Measurements from ENCODE around the gene MAP2K7.

The MAP2K7 gene

GRCh38 chr19:7931221-7932061 is 27.8 kb downstream of the MAP2K7 start:
- Histone ChIP-seq H3K4me3 (ENCODE audit: low read depth in 1 of 2, low read length in 2 of 2) (no peak overlapping the region), H3K27me3 (ENCODE audit: low read depth, low read length) (no peaks in the 10 kb centered on the region), H3K27ac (ENCODE audit: low read length) (peak overlapping the region; percentile 51), H3K9me3 (ENCODE audit: control insufficient read depth in 1 of 2, low read length in 2 of 2) (no peaks in the 10 kb centered on the region), H3K4me1 (ENCODE audit: control insufficient read depth in 1 of 2, insufficient read depth in 2 of 2, low read length in 2 of 2) (peaks cover 0 to 48% of the 10 kb centered on the region in 2 donors), H3K36me3 (ENCODE audit: control insufficient read depth in 1 of 2, insufficient read depth in 2 of 2, low read length in 2 of 2) (peaks cover 17 to 53% of the 10 kb centered on the region in 2 donors)

- no peak overlapping the region for H3K4me3 ChIP-seq (ENCODE audit: low read depth in 1 of 2, low read length in 2 of 2)
- H3K9me3 ChIP-seq (ENCODE audit: control insufficient read depth in 1 of 2, low read length in 2 of 2), result no peaks in the 10 kb centered on the region
- H3K4me1 ChIP-seq (ENCODE audit: control insufficient read depth in 1 of 2, insufficient read depth in 2 of 2, low read length in 2 of 2), result peaks cover 0 to 39% of the 10 kb centered on the region in 2 donors
- no peaks in the 10 kb centered on the region for H3K27me3 ChIP-seq (ENCODE audit: low read depth, low read length)
- H3K27ac ChIP-seq (ENCODE audit: low read length), result no peak overlapping the region
- peaks cover 19 to 58% of the 10 kb centered on the region in 2 donors for H3K36me3 ChIP-seq (ENCODE audit: control insufficient read depth in 1 of 2, insufficient read depth in 2 of 2, low read length in 2 of 2)
These were observed 28.7 kb downstream of the MAP2K7 start for GRCh38 chr19:7932276-7932929.

- Histone ChIP-seq H3K4me3 (ENCODE audit: low read depth in 1 of 2, low read length in 2 of 2) (no peak overlapping the region), H3K27ac (ENCODE audit: low read length) (no peak overlapping the region), H3K27me3 (ENCODE audit: low read depth, low read length) (no peaks in the 10 kb centered on the region), H3K4me1 (ENCODE audit: control insufficient read depth in 1 of 2, insufficient read depth in 2 of 2, low read length in 2 of 2) (peaks cover 0 to 34% of the 10 kb centered on the region in 2 donors), H3K9me3 (ENCODE audit: control insufficient read depth in 1 of 2, low read length in 2 of 2) (no peaks in the 10 kb centered on the region), H3K36me3 (ENCODE audit: control insufficient read depth in 1 of 2, insufficient read depth in 2 of 2, low read length in 2 of 2) (peaks cover 20 to 63% of the 10 kb centered on the region in 2 donors)
These were observed 29.2 kb downstream of the MAP2K7 start for GRCh38 chr19:7932930-7933300.

- no peak overlapping the region for H3K27ac ChIP-seq (ENCODE audit: low read length)
- no peaks in the 10 kb centered on the region for H3K9me3 ChIP-seq (ENCODE audit: control insufficient read depth in 1 of 2, low read length in 2 of 2)
These were observed 29.7 kb downstream of the MAP2K7 start for GRCh38 chr19:7933411-7933810.

GRCh38 chr19:7933828-7934725 is 30.4 kb downstream of the MAP2K7 start:
- Histone ChIP-seq H3K9me3 (ENCODE audit: control insufficient read depth in 1 of 2, low read length in 2 of 2) (no peaks in the 10 kb centered on the region), H3K27ac (ENCODE audit: low read length) (no peak overlapping the region), H3K36me3 (ENCODE audit: control insufficient read depth in 1 of 2, insufficient read depth in 2 of 2, low read length in 2 of 2) (peaks cover 24 to 65% of the 10 kb centered on the region in 2 donors), H3K4me3 (ENCODE audit: low read depth in 1 of 2, low read length in 2 of 2) (no peak overlapping the region), H3K4me1 (ENCODE audit: control insufficient read depth in 1 of 2, insufficient read depth in 2 of 2, low read length in 2 of 2) (peaks cover 0 to 24% of the 10 kb centered on the region in 2 donors), H3K27me3 (ENCODE audit: low read depth, low read length) (no peaks in the 10 kb centered on the region)

More at GRCh38 chr19:7933411-7933810, 29.7 kb downstream of the MAP2K7 start:
- Histone ChIP-seq H3K4me1 (ENCODE audit: control insufficient read depth in 1 of 2, insufficient read depth in 2 of 2, low read length in 2 of 2) (peaks cover 0 to 29% of the 10 kb centered on the region in 2 donors), H3K27me3 (ENCODE audit: low read depth, low read length) (no peaks in the 10 kb centered on the region), H3K4me3 (ENCODE audit: low read depth in 1 of 2, low read length in 2 of 2) (no peak overlapping the region), H3K36me3 (ENCODE audit: control insufficient read depth in 1 of 2, insufficient read depth in 2 of 2, low read length in 2 of 2) (peaks cover 20 to 65% of the 10 kb centered on the region in 2 donors)

GRCh38 chr19:7934766-7935165 is 31.1 kb downstream of the MAP2K7 start:
- H3K9me3 ChIP-seq (ENCODE audit: control insufficient read depth in 1 of 2, low read length in 2 of 2), result no peaks in the 10 kb centered on the region
- H3K4me1 ChIP-seq (ENCODE audit: control insufficient read depth in 1 of 2, insufficient read depth in 2 of 2, low read length in 2 of 2), result peaks cover 0 to 17% of the 10 kb centered on the region in 2 donors
- no peaks in the 10 kb centered on the region for H3K27me3 ChIP-seq (ENCODE audit: low read depth, low read length)
- no peak overlapping the region for H3K4me3 ChIP-seq (ENCODE audit: low read depth in 1 of 2, low read length in 2 of 2)
- H3K27ac ChIP-seq (ENCODE audit: low read length), result no peak overlapping the region
- H3K36me3 ChIP-seq (ENCODE audit: control insufficient read depth in 1 of 2, insufficient read depth in 2 of 2, low read length in 2 of 2), result peaks cover 24 to 66% of the 10 kb centered on the region in 2 donors

GRCh38 chr19:7940841-7941240 is 37.2 kb downstream of the MAP2K7 start:
- Histone ChIP-seq H3K27ac (ENCODE audit: low read length) (no peak overlapping the region), H3K9me3 (ENCODE audit: control insufficient read depth in 1 of 2, low read length in 2 of 2) (no peaks in the 10 kb centered on the region), H3K4me1 (ENCODE audit: control insufficient read depth in 1 of 2, insufficient read depth in 2 of 2, low read length in 2 of 2) (peaks cover 0 to 29% of the 10 kb centered on the region in 2 donors), H3K4me3 (ENCODE audit: low read depth in 1 of 2, low read length in 2 of 2) (no peak overlapping the region), H3K27me3 (ENCODE audit: low read depth, low read length) (no peaks in the 10 kb centered on the region), H3K36me3 (ENCODE audit: control insufficient read depth in 1 of 2, insufficient read depth in 2 of 2, low read length in 2 of 2) (peaks cover 18 to 33% of the 10 kb centered on the region in 2 donors)

- H3K4me3 ChIP-seq (ENCODE audit: low read depth in 1 of 2, low read length in 2 of 2), result peak overlapping the region; percentile 7 to 95
- no peaks in the 10 kb centered on the region for H3K27me3 ChIP-seq (ENCODE audit: low read depth, low read length)
- peaks cover 0 to 29% of the 10 kb centered on the region in 2 donors for H3K4me1 ChIP-seq (ENCODE audit: control insufficient read depth in 1 of 2, insufficient read depth in 2 of 2, low read length in 2 of 2)
- no peaks in the 10 kb centered on the region for H3K9me3 ChIP-seq (ENCODE audit: control insufficient read depth in 1 of 2, low read length in 2 of 2)
- H3K36me3 ChIP-seq (ENCODE audit: control insufficient read depth in 1 of 2, insufficient read depth in 2 of 2, low read length in 2 of 2), result peaks cover 18 to 25% of the 10 kb centered on the region in 2 donors
- no peak overlapping the region for H3K27ac ChIP-seq (ENCODE audit: low read length)
These were observed 38.4 kb downstream of the MAP2K7 start for GRCh38 chr19:7941895-7942596.

GRCh38 chr19:7942981-7943443 is 39.3 kb downstream of the MAP2K7 start:
- H3K4me3 ChIP-seq (ENCODE audit: low read depth in 1 of 2, low read length in 2 of 2), result peak overlapping the region; percentile 85 to 95
- peaks cover 14 to 16% of the 10 kb centered on the region in 2 donors for H3K36me3 ChIP-seq (ENCODE audit: control insufficient read depth in 1 of 2, insufficient read depth in 2 of 2, low read length in 2 of 2)
- no peaks in the 10 kb centered on the region for H3K27me3 ChIP-seq (ENCODE audit: low read depth, low read length)
- H3K9me3 ChIP-seq (ENCODE audit: control insufficient read depth in 1 of 2, low read length in 2 of 2), result no peaks in the 10 kb centered on the region
- H3K27ac ChIP-seq (ENCODE audit: low read length), result peak overlapping the region; percentile 95
- H3K4me1 ChIP-seq (ENCODE audit: control insufficient read depth in 1 of 2, insufficient read depth in 2 of 2, low read length in 2 of 2), result peaks cover 0 to 29% of the 10 kb centered on the region in 2 donors

GRCh38 chr19:7943444-7944176 is 39.9 kb downstream of the MAP2K7 start, which contains the start of gene TIMM44:
TSS of gene TIMM44 (minus strand) at chr19:7943666. CDS start at chr19:7943651, 15 bp downstream.
- Histone ChIP-seq H3K27ac (ENCODE audit: low read length) (peak within 1 kb of the TSS; percentile 95), H3K36me3 (ENCODE audit: control insufficient read depth in 1 of 2, insufficient read depth in 2 of 2, low read length in 2 of 2) (peaks cover 14 to 15% of the 10 kb centered on the region in 2 donors), H3K9me3 (ENCODE audit: control insufficient read depth in 1 of 2, low read length in 2 of 2) (no peaks in the 10 kb centered on the region), H3K4me1 (ENCODE audit: control insufficient read depth in 1 of 2, insufficient read depth in 2 of 2, low read length in 2 of 2) (peaks cover 0 to 29% of the 10 kb centered on the region in 2 donors), H3K27me3 (ENCODE audit: low read depth, low read length) (no peaks in the 10 kb centered on the region), H3K4me3 (ENCODE audit: low read depth in 1 of 2, low read length in 2 of 2) (peak within 1 kb of the TSS; percentile 85 to 95)
